IMR-90 (cell line): ENCODE data around the gene SH3GL2. TPM values are rescaled to one million over a fixed set of nuclear protein-coding genes. Genes with fewer than 3 reads are reported as not detected.

ENCODE experiments used
- ATAC-seq: fragments of 200-7000 bp; cut with Tn5 transposase; 2 replicates; pipeline ENCODE4 v1.9.1; 2020; ENCODE audit warnings: low read depth, mild to moderate bottlenecking, moderate library complexity
- BruUV-seq: library from RNA; stranded (reverse); fragments of 400-500 nt; replicated peaks from 2 replicates; lab custom pipeline; 2021; lab: Mats Ljungman, UMichigan
- CTCF ChIA-PET: fragments of 300-600 bp; formaldehyde crosslinking; extraction: SDS; loops from one replicate; lab custom pipeline; 2021; ENCODE audit warnings: antibody characterized with exemption; lab: Yijun Ruan, JAX
- POLR2A ChIA-PET: fragments of 300-600 bp; sonication (Branson Sonifier 250); formaldehyde crosslinking; loops from one replicate; lab custom pipeline; 2022; ENCODE audit warnings: antibody characterized with exemption; ENCODE audit not compliant: unreplicated experiment; lab: Charles Lee
- DNase-seq: peaks from one replicate; pipeline ENCODE4 v3.0.0; 2013
- H2AFZ ChIP-seq: replicated peaks from 2 replicates; pipeline ENCODE3; 2013; ENCODE audit warnings: low read length, mild to moderate bottlenecking; ENCODE audit not compliant: poor library complexity
- H2AK5ac ChIP-seq: 2 replicates; pipeline ENCODE4 v1.6.1; 2013; ENCODE audit warnings: low read depth, low read length, inconsistent platforms
- H2AK9ac ChIP-seq: replicated peaks from 2 replicates; pipeline ENCODE3; 2013; ENCODE audit warnings: mild to moderate bottlenecking, low read depth, low read length, moderate library complexity; ENCODE audit not compliant: poor library complexity
- H2BK120ac ChIP-seq: 2 replicates; pipeline ENCODE4 v1.6.1; 2013; ENCODE audit warnings: low read depth, low read length, inconsistent platforms
- H2BK15ac ChIP-seq: 3 replicates; pipeline ENCODE4 v1.6.1; 2013; ENCODE audit warnings: low read depth, low read length, inconsistent platforms
- H2BK20ac ChIP-seq: 2 replicates; pipeline ENCODE4 v1.6.1; 2013; ENCODE audit warnings: low read depth, mild to moderate bottlenecking, inconsistent platforms, low read length, moderate library complexity
- H2BK5ac ChIP-seq: 2 replicates; pipeline ENCODE4 v1.6.1; 2013; ENCODE audit warnings: mild to moderate bottlenecking, low read depth, low read length, inconsistent platforms; ENCODE audit not compliant: poor library complexity, severe bottlenecking
- H3K14ac ChIP-seq: replicated peaks from 2 replicates; pipeline ENCODE4 v1.6.1; 2013; ENCODE audit warnings: low read depth, low read length, inconsistent platforms
- H3K18ac ChIP-seq: 2 replicates; pipeline ENCODE4 v1.6.1; 2013; ENCODE audit warnings: low read depth, low read length, control low read depth
- H3K23ac ChIP-seq: 2 replicates; pipeline ENCODE4 v1.6.1; 2013; ENCODE audit warnings: low read depth, low read length, inconsistent platforms
- H3K27ac ChIP-seq: 2 replicates; pipeline ENCODE4 v1.5.1; 2013; ENCODE audit warnings: mild to moderate bottlenecking, control low read depth, low read length; ENCODE audit not compliant: insufficient read depth
- H3K27me3 ChIP-seq: 2 replicates; pipeline ENCODE4 v1.6.1; 2013; ENCODE audit warnings: low read length; ENCODE audit not compliant: control insufficient read depth, insufficient read depth
- H3K36me3 ChIP-seq: 2 replicates; pipeline ENCODE4 v1.6.1; 2013; ENCODE audit warnings: low read length, mixed read lengths; ENCODE audit not compliant: control insufficient read depth, insufficient read depth
- H3K4ac ChIP-seq: 2 replicates; pipeline ENCODE4 v1.6.1; 2013; ENCODE audit warnings: low read depth, low read length, inconsistent platforms
- H3K4me1 ChIP-seq: 2 replicates; pipeline ENCODE4 v1.6.1; 2013; ENCODE audit warnings: low read length, mixed read lengths; ENCODE audit not compliant: control insufficient read depth, insufficient read depth
- H3K4me2 ChIP-seq: 2 replicates; pipeline ENCODE4 v1.6.1; 2013; ENCODE audit warnings: low read depth, mild to moderate bottlenecking, control low read depth, low read length, moderate library complexity
- H3K4me3 ChIP-seq: 2 replicates; pipeline ENCODE4 v1.5.1; 2013; ENCODE audit warnings: low read depth, mild to moderate bottlenecking, control low read depth, low read length, moderate library complexity; ENCODE audit not compliant: insufficient read depth
- H3K56ac ChIP-seq: 2 replicates; pipeline ENCODE4 v1.6.1; 2013; ENCODE audit warnings: low read length, inconsistent platforms; ENCODE audit not compliant: insufficient read depth; ENCODE audit errors: extremely low read depth
- H3K79me1 ChIP-seq, 2 experiments: 2 replicates each; pipeline ENCODE4 v1.6.1; 2013; ENCODE audit warnings: low read length in 2 of 2, inconsistent platforms in 1 of 2, low read depth in 1 of 2
- H3K9ac ChIP-seq: 2 replicates; pipeline ENCODE4 v1.6.1; 2013; ENCODE audit warnings: low read depth, low read length, control low read depth
- H3K9me1 ChIP-seq: 2 replicates; pipeline ENCODE4 v1.6.1; 2013; ENCODE audit warnings: low read length, inconsistent platforms; ENCODE audit not compliant: insufficient read depth
- H3K9me3 ChIP-seq: 2 replicates; pipeline ENCODE4 v1.6.1; 2013; ENCODE audit warnings: low read length; ENCODE audit not compliant: control insufficient read depth, insufficient read depth
- H4K20me1 ChIP-seq: 2 replicates; pipeline ENCODE4 v1.6.1; 2013; ENCODE audit warnings: low read length, inconsistent platforms; ENCODE audit not compliant: insufficient read depth
- H4K5ac ChIP-seq: 2 replicates; pipeline ENCODE4 v1.6.1; 2013; ENCODE audit warnings: mild to moderate bottlenecking, low read depth, low read length, control low read depth
- H4K8ac ChIP-seq, 2 experiments: 2 replicates each; pipeline ENCODE4 v1.6.1; 2013; ENCODE audit warnings: low read depth in 2 of 2, low read length in 2 of 2, control low read depth in 1 of 2, inconsistent platforms in 1 of 2
- H4K91ac ChIP-seq: 2 replicates; pipeline ENCODE4 v1.6.1; 2013; ENCODE audit warnings: low read depth, low read length, inconsistent platforms; ENCODE audit not compliant: insufficient read depth
- BHLHE40 ChIP-seq: fragments of 150-350 bp; IDR thresholded peaks from 2 replicates; pipeline ENCODE4 v1.6.1; 2016; ENCODE audit warnings: mild to moderate bottlenecking, low read depth, low read length
- CEBPB ChIP-seq: IDR thresholded peaks from 2 replicates; pipeline ENCODE4 v1.6.1; 2012; ENCODE audit warnings: low read depth, low read length, improper control_type of control experiment
- FOS ChIP-seq: fragments of 150-350 bp; IDR thresholded peaks from 2 replicates; pipeline ENCODE4 v1.6.1; 2016; ENCODE audit warnings: low read depth, low read length
- MAZ ChIP-seq: IDR thresholded peaks from 2 replicates; pipeline ENCODE4 v1.6.1; 2012; ENCODE audit warnings: low read depth, mild to moderate bottlenecking, low read length, improper control_type of control experiment, moderate library complexity, borderline replicate concordance
- NFE2L2 ChIP-seq: fragments of 150-350 bp; IDR thresholded peaks from 2 replicates; pipeline ENCODE4 v1.6.1; 2016; ENCODE audit warnings: low read depth, mild to moderate bottlenecking, low read length
- POLR2A ChIP-seq: IDR thresholded peaks from 2 replicates; pipeline ENCODE4 v1.6.1; 2012; ENCODE audit warnings: mild to moderate bottlenecking, low read depth, low read length
- RCOR1 ChIP-seq: IDR thresholded peaks from 2 replicates; pipeline ENCODE4 v1.6.1; 2012; ENCODE audit warnings: mild to moderate bottlenecking, low read length, improper control_type of control experiment; ENCODE audit not compliant: insufficient replicate concordance
- RFX5 ChIP-seq: IDR thresholded peaks from 2 replicates; pipeline ENCODE4 v1.8.0; 2012; ENCODE audit warnings: low read depth, mild to moderate bottlenecking, low read length, moderate library complexity
- WGBS, 2 experiments: methylation state at CpG; one replicate each; pipeline versions ENCODE4 v1.1.5 to v1.1.7; 2013; ENCODE audit warnings: missing lambda C conversion rate in 2 of 2; ENCODE audit not compliant: insufficient read length in 1 of 2; ENCODE audit errors: extremely low coverage in 2 of 2; 5-methylcytosine and 5-hydroxymethylcytosine counted together
- dilution Hi-C: fragments of 300-500 bp; cut with HindIII; formaldehyde crosslinking; loops from one replicate; pipeline ENCODE4 v1.14.3; 2018; ENCODE audit warnings: low sequenced_read_pairs; ENCODE audit not compliant: unreplicated experiment
- in situ Hi-C: fragments of 300-500 bp; cut with MboI; formaldehyde crosslinking; loops from 3 replicates; pipeline ENCODE4 v1.14.3; 2019; ENCODE audit warnings: low sequenced_read_pairs, inconsistent platforms, mixed read lengths
- intact Hi-C: fragments of 100-400 bp; cut with micrococcal nuclease; formaldehyde crosslinking; loops from 2 replicates; pipeline ENCODE4 v1.10.0; 2022
- polyA plus RNA-seq, 3 experiments: library from polyadenylated mRNA; depleted of rRNA; stranded (reverse); fragments of >200 nt; gene quantifications; 2 replicates each; pipeline ENCODE4 v1.2.3, GENCODE V29; 2012; ENCODE audit warnings: low replicate concordance in 1 of 3
- total RNA-seq: library from RNA; depleted of rRNA; stranded (reverse); fragments of >200 nt; gene quantifications from 2 replicates; pipeline ENCODE4 v1.2.3, GENCODE V29; 2012

The SH3GL2 gene
- total and polyA plus RNA-seq, 2 of the 4 experiments (the other 2 are of a cell fraction): under 0.01 to 0.05 TPM

GRCh38 chr9:17832812-17833211 lies 253.9 kb downstream of the SH3GL2 start:
- no peak overlapping the region for H3K56ac ChIP-seq
- H2AK9ac ChIP-seq: no peak overlapping the region
- no peak for ATAC-seq
- H3K27ac ChIP-seq: no peak overlapping the region
- in situ Hi-C loops (no loop called here), dilution Hi-C loops (no loop called here), intact Hi-C loops (no loop called here)
- H3K4ac ChIP-seq: no peak overlapping the region
- no peak overlapping the region for H2BK20ac ChIP-seq
- no peak overlapping the region for H3K18ac ChIP-seq
- no peak overlapping the region for H4K91ac ChIP-seq
- no peak overlapping the region for H4K8ac ChIP-seq
- H4K20me1 ChIP-seq: no peaks in the 10 kb centered on the region
- ChIA-PET POLR2A (no interaction called here), CTCF (interaction anchor here (0.6 kb wide), 1 partner anchor 10 kb away, joined by 3 read pairs; no protein-coding TSS in a partner anchor)
- no peak overlapping the region for H3K4me3 ChIP-seq
- no peak for DNase-seq
- H4K5ac ChIP-seq: no peak overlapping the region
- H2BK120ac ChIP-seq: no peak overlapping the region
- no peaks in the 10 kb centered on the region for H3K9me3 ChIP-seq
- H2BK15ac ChIP-seq: no peak overlapping the region
- no peak overlapping the region for H3K23ac ChIP-seq
- WGBS, 2 experiments: no CpG with 5 or more reads among the region's 2 CpGs
- H2AFZ ChIP-seq: no peak overlapping the region
- no peaks in the 10 kb centered on the region for H3K27me3 ChIP-seq
- no peaks in the 10 kb centered on the region for H3K36me3 ChIP-seq
- no TSS peak for BruUV-seq
- no peak overlapping the region for H2BK5ac ChIP-seq
- H3K9me1 ChIP-seq: no peaks in the 10 kb centered on the region
- no peaks in the 10 kb centered on the region for H3K79me1 ChIP-seq
- H3K4me2 ChIP-seq: no peak overlapping the region
- H3K9ac ChIP-seq: no peak overlapping the region
- H3K4me1 ChIP-seq: no peaks in the 10 kb centered on the region
- H3K14ac ChIP-seq: no peak overlapping the region
- no peak for TF ChIP-seq CEBPB
- no peak for TF ChIP-seq FOS
- TF ChIP-seq NFE2L2: no peak
- TF ChIP-seq MAZ: no peak
- TF ChIP-seq BHLHE40: no peak
- TF ChIP-seq RFX5: no peak
- no peak for TF ChIP-seq POLR2A
- TF ChIP-seq RCOR1: no peak
- H2AK5ac ChIP-seq: no peak overlapping the region
